ENCODE measurements around the gene DCHS2. TPM values are rescaled to one million over a fixed set of nuclear protein-coding genes. Genes with fewer than 3 reads are reported as not detected.

Gene DCHS2
- total and polyA plus RNA-seq, 10 of the 15 experiments (the other 5 are each of a cell fraction or from before 2014, with no cell fraction given), result 0.01 to 0.31 (median 0.06) TPM; not detected in 3

DNA sequence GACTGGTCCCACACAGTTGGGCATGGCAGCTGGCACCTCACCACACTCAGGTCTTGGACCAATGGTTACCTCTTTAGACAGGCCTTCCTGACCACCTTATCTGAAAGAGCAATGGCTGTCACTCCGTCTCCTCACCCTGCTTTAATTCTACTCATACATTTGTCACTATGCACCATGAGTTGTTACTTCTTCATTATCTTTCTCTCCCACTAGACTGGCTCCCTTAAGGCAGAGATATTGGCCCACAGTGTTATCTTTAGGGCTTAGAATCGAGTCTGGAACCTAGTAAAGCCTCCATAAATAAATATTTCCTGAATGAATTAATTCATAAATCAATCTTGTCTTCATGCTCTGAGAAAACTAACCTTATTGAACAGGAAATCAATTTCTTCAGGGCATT, 46.6 kb downstream of the DCHS2 start:
- in situ Hi-C loops (cut with MboI) (no loop called here), intact Hi-C loops (cut with micrococcal nuclease; ENCODE audit: unreplicated experiment) (no loop called here)
- peaks cover 0 to 2% of the 10 kb centered on the region in 2 experiments; a peak in 3 of 4 replicates for H3K27me3 ChIP-seq (replicated peaks in 1 of 2; ENCODE audit: control insufficient read depth in 2 of 2, insufficient read depth in 2 of 2, low read length in 1 of 2)
- no peak for FAIRE-seq
- ChIA-PET RAD21 (ENCODE audit: unreplicated experiment) (no interaction called here), CTCF (no interaction called here), SMC1A (ENCODE audit: uncharacterized antibody, unreplicated experiment) (no interaction called here), POLR2A (interaction anchor here (0.6 kb wide), 1 partner anchor 169 kb away, joined by 5 read pairs; no protein-coding TSS in a partner anchor)
- H3K4me1 ChIP-seq (ENCODE audit: control insufficient read depth, insufficient read depth, low read length), result no peaks in the 10 kb centered on the region
- H2AFZ ChIP-seq (ENCODE audit: control insufficient read depth, low read depth, low read length), result no peak overlapping the region
- TF ChIP-seq, protein P1, sequence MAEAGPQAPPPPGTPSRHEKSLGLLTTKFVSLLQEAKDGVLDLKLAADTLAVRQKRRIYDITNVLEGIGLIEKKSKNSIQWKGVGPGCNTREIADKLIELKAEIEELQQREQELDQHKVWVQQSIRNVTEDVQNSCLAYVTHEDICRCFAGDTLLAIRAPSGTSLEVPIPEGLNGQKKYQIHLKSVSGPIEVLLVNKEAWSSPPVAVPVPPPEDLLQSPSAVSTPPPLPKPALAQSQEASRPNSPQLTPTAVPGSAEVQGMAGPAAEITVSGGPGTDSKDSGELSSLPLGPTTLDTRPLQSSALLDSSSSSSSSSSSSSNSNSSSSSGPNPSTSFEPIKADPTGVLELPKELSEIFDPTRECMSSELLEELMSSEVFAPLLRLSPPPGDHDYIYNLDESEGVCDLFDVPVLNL (IDR thresholded peaks at IDR 0.05; ENCODE audit: low read depth, low read length), result no peak
- TF ChIP-seq SPI1 (IDR thresholded peaks at IDR 0.05; ENCODE audit: borderline replicate concordance, insufficient read depth, low read depth, low read length) (no peak), JUNB (IDR thresholded peaks at IDR 0.05) (no peak), IKZF1 (conservative IDR thresholded peaks at IDR 0.05) (no peak), CREM (IDR thresholded peaks at IDR 0.05; ENCODE audit: low read depth) (no peak), TCF3 (IDR thresholded peaks at IDR 0.05; ENCODE audit: borderline replicate concordance, insufficient read depth, low read depth, low read length) (no peak), ZBED1 (IDR thresholded peaks at IDR 0.05; ENCODE audit: borderline replicate concordance) (no peak), YY1 (IDR thresholded peaks at IDR 0.05; ENCODE audit: low read depth, low read length) (no peak), LARP7 (IDR thresholded peaks at IDR 0.05) (no peak), TBL1XR1 (IDR thresholded peaks at IDR 0.05; ENCODE audit: low read depth, low read length) (no peak), TAF1 (IDR thresholded peaks at IDR 0.05; ENCODE audit: borderline replicate concordance, low read depth, low read length) (no peak), NFIC (IDR thresholded peaks at IDR 0.05; ENCODE audit: low read depth, low read length) (no peak), ZNF384 (IDR thresholded peaks at IDR 0.05; ENCODE audit: borderline replicate concordance, low read depth, low read length) (no peak), ZNF274 (IDR thresholded peaks at IDR 0.05; ENCODE audit: insufficient read depth, insufficient read length) (no peak), HCFC1 (IDR thresholded peaks at IDR 0.05; ENCODE audit: low read length) (no peak), ATF7 (IDR thresholded peaks at IDR 0.05; ENCODE audit: low read depth) (no peak), SMARCA5 (IDR thresholded peaks at IDR 0.05) (no peak)
- TF ChIP-seq, protein P2, sequence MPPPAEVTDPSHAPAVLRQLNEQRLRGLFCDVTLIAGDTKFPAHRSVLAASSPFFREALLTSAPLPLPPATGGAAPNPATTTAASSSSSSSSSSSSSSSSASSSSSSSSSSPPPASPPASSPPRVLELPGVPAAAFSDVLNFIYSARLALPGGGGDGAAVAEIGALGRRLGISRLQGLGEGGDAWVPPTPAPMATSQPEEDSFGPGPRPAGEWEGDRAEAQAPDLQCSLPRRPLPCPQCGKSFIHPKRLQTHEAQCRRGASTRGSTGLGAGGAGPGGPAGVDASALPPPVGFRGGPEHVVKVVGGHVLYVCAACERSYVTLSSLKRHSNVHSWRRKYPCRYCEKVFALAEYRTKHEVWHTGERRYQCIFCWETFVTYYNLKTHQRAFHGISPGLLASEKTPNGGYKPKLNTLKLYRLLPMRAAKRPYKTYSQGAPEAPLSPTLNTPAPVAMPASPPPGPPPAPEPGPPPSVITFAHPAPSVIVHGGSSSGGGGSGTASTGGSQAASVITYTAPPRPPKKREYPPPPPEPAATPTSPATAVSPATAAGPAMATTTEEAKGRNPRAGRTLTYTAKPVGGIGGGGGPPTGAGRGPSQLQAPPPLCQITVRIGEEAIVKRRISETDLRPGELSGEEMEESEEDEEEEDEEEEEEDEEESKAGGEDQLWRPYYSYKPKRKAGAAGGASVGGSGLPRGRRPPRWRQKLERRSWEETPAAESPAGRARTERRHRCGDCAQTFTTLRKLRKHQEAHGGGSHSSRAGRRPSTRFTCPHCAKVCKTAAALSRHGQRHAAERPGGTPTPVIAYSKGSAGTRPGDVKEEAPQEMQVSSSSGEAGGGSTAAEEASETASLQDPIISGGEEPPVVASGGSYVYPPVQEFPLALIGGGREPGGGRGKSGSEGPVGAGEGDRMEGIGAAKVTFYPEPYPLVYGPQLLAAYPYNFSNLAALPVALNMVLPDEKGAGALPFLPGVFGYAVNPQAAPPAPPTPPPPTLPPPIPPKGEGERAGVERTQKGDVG (CRISPR knock-in tag; IDR thresholded peaks at IDR 0.05), result no peak
- TF ChIP-seq, protein P3, sequence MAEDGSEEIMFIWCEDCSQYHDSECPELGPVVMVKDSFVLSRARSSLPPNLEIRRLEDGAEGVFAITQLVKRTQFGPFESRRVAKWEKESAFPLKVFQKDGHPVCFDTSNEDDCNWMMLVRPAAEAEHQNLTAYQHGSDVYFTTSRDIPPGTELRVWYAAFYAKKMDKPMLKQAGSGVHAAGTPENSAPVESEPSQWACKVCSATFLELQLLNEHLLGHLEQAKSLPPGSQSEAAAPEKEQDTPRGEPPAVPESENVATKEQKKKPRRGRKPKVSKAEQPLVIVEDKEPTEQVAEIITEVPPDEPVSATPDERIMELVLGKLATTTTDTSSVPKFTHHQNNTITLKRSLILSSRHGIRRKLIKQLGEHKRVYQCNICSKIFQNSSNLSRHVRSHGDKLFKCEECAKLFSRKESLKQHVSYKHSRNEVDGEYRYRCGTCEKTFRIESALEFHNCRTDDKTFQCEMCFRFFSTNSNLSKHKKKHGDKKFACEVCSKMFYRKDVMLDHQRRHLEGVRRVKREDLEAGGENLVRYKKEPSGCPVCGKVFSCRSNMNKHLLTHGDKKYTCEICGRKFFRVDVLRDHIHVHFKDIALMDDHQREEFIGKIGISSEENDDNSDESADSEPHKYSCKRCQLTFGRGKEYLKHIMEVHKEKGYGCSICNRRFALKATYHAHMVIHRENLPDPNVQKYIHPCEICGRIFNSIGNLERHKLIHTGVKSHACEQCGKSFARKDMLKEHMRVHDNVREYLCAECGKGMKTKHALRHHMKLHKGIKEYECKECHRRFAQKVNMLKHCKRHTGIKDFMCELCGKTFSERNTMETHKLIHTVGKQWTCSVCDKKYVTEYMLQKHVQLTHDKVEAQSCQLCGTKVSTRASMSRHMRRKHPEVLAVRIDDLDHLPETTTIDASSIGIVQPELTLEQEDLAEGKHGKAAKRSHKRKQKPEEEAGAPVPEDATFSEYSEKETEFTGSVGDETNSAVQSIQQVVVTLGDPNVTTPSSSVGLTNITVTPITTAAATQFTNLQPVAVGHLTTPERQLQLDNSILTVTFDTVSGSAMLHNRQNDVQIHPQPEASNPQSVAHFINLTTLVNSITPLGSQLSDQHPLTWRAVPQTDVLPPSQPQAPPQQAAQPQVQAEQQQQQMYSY (CRISPR knock-in tag; IDR thresholded peaks at IDR 0.05), result no peak
- no peak overlapping the region for H3K4me3 ChIP-seq
- H3K27ac ChIP-seq (ENCODE audit: control insufficient read depth, insufficient read depth), result no peak overlapping the region
- WGBS (ENCODE audit: insufficient coverage, insufficient replicate concordance, low lambda C conversion rate, missing lambda C conversion rate), result 0% methylated on average over 2 of the region's 2 CpGs
- H3K9ac ChIP-seq (ENCODE audit: control insufficient read depth, insufficient read depth, low read length), result no peak overlapping the region
- no peak overlapping the region for H3K4me2 ChIP-seq (ENCODE audit: control insufficient read depth, insufficient read depth)
- H3K79me2 ChIP-seq (ENCODE audit: control insufficient read depth, insufficient read depth, low read length), result no peaks in the 10 kb centered on the region
- H3K9me3 ChIP-seq (replicated peaks; ENCODE audit: control insufficient read depth, insufficient read depth, low read length), result no peaks in the 10 kb centered on the region
- no peaks in the 10 kb centered on the region for H4K20me1 ChIP-seq (ENCODE audit: control insufficient read depth, insufficient read depth)
- DNase-seq (ENCODE audit: low read depth, low spot score), result no peak
- ATAC-seq, result no peak
- BruUV-seq (replicated peaks), result no TSS peak
- H3K36me3 ChIP-seq (ENCODE audit: control insufficient read depth in 2 of 2, insufficient read depth in 2 of 2, low read length in 1 of 2), result no peaks in the 10 kb centered on the region

All from GM12878 (cell line).